NCI-H1694 treated with DMSO at 0.1 percent for 48 hours (cell line): ENCODE measurements around the gene TP53TG3B.
"Not testable (repeated sequence)": the region's sequence is repeated elsewhere in the genome, so short reads cannot be mapped to it uniquely, and the experiment has no call there.

Experiments used
- DNase-seq: peaks from one replicate; lab custom pipeline; 2025; lab: John Stamatoyannopoulos, UW

TP53TG3B gene, protein sequence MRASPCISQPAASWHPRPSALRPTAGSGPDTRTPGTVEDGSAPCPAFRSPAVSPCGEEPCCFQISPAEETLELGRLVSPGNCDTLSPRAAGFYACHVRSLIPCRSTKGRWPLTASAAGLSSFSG

GRCh38 chr16:33360541-33360940 lies at the start of gene TP53TG3B:
TP53TG3B (plus strand) TSS chr16:33360841; CDS start chr16:33360909, 68 bp downstream.
- DNase-seq, result not testable (repeated sequence)

GRCh38 chr16:33336226-33337012 lies 24.2 kb upstream of the TP53TG3B start:
- DNase-seq, result not testable (repeated sequence)

- not testable (repeated sequence) for DNase-seq
Observed at GRCh38 chr16:33337627-33338542, 22.8 kb upstream of the TP53TG3B start.

DNA sequence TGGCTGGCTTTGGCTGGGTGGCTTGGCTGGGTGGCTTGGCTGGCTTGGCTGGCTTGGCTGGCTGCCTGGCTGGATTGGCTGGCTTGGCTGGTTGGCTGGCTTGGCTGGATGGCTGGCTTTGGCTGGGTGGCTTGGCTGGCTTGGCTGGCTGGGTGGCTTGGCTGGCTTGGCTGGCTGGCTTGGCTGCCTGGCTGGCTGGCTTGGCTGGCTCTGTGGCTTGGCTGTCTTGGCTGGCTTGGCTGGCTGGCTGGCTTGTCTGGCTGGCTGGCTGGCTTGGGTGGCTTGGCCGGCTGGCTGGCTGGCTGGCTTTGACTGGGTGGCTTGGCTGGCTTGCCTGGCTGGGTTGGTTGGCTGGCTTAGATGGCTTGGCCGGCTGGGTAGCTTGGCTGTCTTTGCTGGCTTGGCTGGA lies 22.1 kb upstream of the TP53TG3B start:
- not testable (repeated sequence) for DNase-seq

DNA sequence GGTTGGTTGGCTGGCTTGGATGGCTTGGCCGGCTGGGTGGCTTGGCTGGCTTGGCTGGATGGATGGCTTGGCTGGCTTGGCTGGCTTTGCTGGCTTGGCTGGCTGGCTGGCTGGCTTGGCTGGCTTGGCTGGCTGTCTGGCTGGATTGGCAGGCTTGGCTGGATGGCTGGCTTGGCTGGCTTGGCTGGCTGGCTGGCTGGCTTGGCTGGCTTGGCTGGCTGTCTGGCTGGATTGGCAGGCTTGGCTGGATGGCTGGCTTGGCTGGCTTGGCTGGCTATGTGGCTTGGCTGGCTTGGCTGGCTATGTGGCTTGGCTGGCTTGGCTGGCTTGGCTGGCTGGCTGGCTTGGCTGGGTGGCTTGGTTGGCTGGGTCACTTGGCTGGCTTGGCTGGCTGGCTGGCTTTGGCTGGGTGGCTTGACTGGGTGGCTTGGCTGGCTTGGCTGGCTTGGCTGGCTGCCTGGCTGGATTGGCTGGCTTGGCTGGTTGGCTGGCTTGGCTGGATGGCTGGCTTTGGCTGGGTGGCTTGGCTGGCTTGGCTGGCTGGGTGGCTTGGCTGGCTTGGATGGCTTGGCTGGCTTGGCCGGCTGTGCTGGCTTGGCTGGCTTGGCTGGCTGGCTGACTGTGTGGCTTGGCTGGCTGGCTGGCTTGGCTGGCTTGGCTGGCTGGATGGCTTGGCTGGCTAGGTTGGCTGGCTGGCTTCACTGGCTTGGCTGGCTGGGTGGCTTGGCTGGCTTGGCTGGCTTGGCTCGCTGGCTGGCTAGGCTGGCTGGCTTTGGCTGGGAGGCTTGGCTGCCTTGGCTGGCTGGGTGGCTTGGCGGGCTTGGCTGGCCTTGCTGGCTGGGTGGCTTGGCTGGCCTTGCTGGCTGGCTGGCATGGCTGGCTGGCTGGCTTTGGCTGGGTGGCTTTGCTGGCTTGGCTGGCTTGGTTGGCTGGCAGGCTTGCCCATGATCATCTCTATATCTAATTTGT lies 21.3 kb upstream of the TP53TG3B start:
- not testable (repeated sequence) for DNase-seq
